ENCODE results near the gene TRAP1.
"Not testable (repeated sequence)": the region's sequence is repeated elsewhere in the genome, so short reads cannot be mapped to it uniquely, and the experiment has no call there.

Gene TRAP1

DNA sequence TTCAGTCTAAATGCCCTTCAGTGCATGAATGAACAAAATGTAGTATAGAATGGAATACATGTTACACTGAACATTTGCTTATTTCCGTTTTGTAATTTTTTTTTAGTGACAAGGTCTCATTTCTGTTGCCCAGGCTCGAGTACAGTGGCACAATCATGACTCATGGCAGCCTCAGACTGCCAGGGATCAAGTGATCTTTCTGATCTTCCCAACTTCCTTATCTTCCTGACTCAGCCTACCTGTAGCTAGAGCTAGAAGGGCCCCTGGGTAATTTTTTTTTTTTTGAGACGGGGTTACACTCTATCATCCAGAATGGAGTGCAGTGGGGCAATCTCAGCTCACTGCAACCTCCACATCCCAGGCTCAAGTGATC, 98.6 kb downstream of the TRAP1 start:
- DNase-seq (ENCODE audit: low read depth in 3 of 3, low spot score in 1 of 3): no peak

GRCh38 chr16:3612510-3613466, 104.5 kb downstream of the TRAP1 start:
- no peak for DNase-seq (ENCODE audit: low read depth in 3 of 3, low spot score in 1 of 3)

- peak; percentile 81 to 87 (median 86) for DNase-seq (ENCODE audit: low read depth in 3 of 3, low spot score in 1 of 3)
These were observed 106.0 kb downstream of the TRAP1 start, which contains the start of gene SLX4 for GRCh38 chr16:3611146-3611975. SLX4 (minus strand) TSS chr16:3611606; CDS start chr16:3608964, 2,642 bp downstream.

GRCh38 chr16:3610698-3611145, 106.6 kb downstream of the TRAP1 start:
- no peak for DNase-seq (ENCODE audit: low read depth in 3 of 3, low spot score in 1 of 3)

DNA sequence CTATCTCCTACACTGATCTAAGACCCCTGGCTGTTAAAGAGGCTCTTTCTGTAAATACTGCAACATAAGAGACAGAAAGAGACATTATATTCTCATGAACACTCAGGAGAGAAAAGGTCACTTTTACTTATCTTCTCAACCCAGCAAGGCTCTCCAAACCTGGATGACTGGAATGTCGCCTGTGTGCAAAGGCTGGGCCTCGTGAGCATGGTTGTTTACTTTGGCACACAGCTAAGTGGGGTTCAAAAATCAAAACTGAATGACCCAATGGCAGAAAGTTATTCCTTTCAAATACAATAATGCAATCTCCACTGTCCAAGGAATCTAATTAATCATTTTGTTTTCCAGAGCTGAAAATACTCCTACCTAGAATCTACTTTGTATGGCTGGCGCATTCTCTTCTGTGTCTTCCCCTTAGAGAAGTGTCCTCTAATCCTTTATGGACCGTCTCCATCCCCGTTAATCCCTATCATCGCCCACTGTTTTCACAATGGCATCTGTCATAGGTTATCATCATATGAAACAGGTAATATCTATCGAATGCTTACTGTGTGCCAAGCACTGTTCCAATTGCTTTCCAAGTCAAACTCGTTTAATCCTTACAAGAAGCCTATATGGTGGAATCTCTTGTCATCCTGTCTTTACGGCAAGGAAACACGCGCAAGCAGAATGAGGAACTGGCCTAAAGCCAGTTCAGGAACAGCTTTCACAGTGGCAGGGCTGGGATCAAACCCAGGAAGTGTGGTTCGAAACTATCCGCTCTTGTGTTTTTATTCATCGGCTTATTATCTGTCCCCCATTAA, 107.2 kb downstream of the TRAP1 start:
- no peak for DNase-seq (ENCODE audit: low read depth in 3 of 3, low spot score in 1 of 3)

DNA sequence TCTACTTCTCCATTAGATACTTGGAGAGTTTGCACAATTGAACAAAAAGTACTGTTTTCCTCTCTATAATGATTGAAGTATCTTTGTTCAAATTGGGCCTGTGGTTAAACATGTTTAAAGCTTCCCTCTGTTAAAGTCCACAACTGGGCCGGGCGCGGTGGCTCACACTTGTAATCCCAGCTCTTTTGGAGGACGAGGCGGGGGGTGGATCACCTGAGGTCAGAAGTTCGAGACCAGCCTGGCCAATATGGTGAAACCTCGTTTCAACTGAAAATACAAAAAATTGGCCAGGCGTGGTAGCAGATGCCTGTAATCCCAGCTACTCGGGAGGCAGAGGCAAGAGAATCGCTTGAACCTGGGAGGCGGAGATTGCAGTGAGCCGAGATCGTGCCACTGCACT, 108.3 kb downstream of the TRAP1 start:
- not testable (repeated sequence) for DNase-seq (ENCODE audit: low read depth in 3 of 3, low spot score in 1 of 3)

GRCh38 chr16:3608069-3608468, 109.3 kb downstream of the TRAP1 start:
- DNase-seq (ENCODE audit: low read depth in 3 of 3, low spot score in 1 of 3): no peak
